Stimulated activated CD4-positive, alpha-beta T cell treated with anti-CD3 and anti-CD28 coated beads, Interleukin-1b, Interleukin-23, amount 100 ng/mL, for 24 hours (primary cell): Measurements from ENCODE around the gene SCP2.

ENCODE experiments used
- DNase-seq, 4 experiments: peaks; one replicate each; pipeline ENCODE4 v3.0.0-alpha.2; 2020; ENCODE audit warnings: low read depth in 4 of 4, low spot score in 1 of 4

Gene SCP2

DNA sequence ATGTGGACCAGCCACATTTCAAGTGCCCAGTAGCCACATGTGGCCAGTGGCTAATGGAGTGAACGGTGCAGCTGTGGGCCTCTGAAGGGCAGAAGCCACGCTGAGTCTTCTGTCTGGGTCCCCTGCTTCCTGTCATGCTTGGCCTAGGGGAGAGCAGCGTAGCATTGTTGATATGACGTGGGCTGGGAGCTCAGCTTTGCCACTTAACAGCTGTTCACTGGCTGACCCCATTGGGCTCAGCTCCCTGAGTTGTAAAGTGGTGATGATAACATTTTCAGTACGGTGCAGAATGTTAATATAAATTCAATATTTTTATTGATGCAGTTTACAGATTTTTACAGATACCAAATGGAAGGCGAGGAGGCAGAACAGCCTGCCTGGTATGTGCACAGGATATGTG lies 139.4 kb downstream of the SCP2 start:
- DNase-seq: no peak

DNA sequence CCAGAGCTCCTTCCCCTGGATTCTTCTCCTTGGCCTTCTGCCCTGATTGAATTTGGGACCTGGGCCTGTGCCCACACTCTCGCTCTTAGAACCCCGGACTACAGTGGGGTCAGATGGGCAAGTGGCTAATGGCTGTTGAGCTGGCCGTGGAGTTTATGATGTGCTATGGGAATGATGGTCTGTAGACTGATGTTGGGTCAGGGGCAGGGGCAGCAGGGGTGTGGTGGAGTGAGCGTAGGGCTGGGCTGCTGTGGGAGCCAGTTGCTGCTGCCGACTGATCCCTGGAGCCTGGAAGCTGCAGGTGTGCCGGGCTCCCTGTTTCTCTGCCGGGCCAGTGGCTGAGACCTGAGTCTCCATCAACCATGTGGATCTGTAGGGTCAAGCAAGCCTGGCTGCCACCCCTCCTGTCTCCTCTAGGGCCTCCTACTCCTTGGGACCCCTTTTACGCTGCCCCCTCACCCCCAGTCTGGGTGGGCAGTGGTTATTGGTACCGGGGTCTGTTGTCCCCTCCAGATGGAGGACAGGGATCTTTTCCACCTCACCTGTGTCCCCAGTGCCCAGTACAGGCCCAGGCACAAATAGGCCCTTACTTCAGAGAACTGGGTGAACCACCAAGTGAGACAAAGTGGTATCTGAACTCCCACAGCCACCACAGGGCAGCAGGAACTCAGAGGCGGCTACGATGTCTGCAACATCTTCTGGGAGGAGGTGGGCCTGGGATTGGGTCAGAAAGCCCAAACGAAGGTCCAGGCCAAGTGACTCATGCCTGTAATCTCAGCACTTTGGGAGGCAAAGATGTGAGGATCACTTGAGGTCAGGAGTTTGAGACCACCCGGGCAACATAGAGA lies 140.0 kb downstream of the SCP2 start:
- no peak for DNase-seq

DNA sequence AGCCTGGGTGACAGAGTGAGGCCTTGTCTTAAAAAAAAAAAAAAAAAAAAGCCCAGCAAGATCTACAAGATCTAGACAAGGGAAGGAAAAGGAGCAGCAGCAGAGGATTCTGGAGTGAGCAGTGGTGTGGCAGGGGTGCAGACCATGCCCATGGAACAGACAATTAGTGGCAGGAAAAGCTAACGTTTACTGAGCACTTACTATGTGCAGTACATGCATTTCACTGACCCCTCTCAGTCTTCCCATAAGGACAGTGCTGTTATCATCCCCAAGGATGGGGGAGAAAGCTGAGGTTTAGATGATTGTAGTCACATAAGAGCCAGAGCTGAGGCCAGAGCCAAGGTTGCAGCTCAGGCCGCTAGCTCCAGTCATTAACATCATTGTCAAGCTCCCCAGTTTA lies 140.8 kb downstream of the SCP2 start:
- DNase-seq: no peak

DNA sequence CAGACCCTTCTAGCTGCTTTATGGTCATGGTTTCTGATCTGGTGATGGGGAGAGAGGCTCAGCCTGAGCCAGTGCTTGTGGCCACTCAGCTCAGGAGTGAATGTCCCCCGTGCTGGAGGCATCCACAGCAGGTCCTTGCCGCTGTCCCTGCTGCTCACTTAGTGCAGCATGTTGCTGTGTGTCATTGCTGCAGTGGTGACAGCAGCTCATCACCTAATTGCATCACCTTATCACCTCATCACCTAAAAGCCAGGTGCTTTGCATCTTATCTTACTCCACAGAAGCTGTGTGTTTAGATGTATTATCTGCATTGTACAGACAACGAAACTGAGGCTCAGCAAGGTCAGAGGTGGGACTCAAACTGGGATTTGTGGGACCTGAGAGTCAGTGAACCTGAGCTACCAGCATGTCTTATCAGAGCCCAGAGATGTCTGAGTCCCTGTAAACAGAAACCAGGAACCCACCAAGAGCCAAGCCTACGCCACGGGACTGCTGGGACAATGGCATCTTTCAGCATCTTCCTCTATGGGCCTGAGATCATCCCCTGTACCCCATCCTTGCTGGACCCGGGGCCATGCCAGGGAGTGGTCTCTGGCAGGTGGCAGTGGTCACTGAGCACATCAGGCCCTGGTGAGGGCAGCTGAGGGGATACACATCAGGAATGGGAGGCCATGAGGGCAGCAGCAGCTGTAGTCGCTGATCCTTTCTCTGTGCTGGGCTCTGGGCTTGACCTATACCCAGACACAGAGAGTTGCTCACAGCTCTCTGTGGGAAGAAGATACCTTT lies 141.4 kb downstream of the SCP2 start:
- DNase-seq: no peak

DNA sequence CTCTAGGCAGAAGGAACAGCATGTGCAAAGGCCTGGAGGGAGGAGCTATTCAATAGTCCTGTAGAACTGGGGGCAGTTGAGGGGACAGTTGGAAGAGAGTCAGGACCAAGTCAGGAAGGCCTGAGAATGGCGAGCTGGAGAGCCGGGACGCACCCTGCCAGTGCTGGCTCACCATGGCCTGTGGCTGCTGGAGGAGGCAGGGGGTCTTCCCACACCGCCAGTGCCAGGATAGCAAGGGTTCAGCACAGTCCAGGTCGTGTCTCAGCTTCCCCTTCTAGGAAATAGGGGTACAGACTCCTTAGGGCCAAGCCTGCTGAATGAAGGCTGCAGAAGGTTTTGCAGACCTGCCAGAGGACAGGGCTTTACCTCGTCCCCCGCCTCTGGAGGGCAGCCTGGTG lies 142.2 kb downstream of the SCP2 start:
- no peak for DNase-seq

DNA sequence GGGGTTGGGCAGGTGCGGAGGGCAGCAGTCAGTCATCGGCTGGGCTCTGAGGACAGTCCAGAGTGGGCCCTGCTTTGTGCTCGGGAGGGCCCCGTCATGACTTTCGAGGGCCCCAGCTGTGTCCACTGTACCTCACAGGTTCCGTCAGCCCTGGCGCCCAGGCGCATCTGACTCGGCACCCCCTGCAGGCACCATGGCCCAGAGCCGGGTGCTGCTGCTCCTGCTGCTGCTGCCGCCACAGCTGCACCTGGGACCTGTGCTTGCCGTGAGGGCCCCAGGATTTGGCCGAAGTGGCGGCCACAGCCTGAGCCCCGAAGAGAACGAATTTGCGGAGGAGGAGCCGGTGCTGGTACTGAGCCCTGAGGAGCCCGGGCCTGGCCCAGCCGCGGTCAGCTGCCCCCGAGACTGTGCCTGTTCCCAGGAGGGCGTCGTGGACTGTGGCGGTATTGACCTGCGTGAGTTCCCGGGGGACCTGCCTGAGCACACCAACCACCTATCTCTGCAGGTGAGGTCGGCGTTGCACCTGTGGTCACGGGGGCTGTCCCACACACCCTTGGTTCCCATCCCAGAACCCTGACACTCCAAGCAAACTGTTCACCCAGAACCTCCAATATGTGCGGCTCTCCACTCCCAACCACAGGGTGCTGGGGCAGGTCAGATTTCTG lies 142.7 kb downstream of the SCP2 start:
- DNase-seq: no peak

DNA sequence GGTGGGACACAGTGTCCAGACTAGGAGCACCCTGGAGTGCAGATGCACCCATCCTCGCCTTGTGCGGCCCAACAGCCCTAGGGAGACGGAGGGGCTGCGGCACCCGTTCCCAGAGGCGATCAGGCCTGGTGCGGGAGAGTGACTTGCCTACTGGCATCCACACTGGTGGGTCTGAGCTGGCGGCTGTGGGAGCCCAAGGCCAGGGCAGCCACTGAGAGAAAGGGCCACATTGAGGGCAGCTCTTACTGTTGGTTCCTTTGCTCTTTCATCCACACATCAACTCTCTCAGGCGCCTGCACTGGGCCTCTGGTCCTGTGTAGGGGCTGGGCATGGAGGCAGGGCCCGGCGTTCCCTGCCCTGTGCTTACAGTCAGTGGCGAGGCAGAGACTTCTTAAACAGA lies 143.5 kb downstream of the SCP2 start:
- no peak for DNase-seq

DNA sequence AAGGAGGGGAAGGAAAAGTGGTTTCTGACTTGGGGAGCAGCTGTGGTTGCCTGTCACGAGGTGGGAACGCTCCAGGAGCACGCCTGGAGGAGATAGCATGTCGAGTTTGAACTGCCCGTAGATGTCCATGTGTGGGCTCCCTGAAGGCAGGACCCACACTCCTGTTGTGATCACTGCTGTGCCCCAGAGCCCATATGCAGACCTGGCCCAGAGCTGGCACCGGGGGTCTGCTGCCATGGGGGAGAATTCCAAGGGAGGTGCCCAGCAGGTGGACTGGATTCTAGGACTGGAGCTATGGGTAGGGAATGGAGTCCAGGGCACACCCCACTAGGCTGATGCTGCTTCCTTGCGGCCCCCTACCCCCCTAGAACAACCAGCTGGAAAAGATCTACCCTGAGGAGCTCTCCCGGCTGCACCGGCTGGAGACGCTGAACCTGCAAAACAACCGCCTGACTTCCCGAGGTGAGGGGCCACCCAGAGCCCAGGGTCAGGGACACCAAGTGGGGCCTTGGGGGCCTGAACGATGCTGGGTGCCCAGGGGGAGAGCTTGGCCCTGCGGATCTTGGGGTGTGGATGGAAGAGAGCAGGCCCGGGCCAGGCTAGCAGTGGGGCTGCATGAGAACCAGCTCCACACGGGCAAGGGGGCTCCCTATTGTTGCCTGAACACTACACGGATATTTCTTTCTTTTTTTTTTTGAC lies 144.2 kb downstream of the SCP2 start:
- DNase-seq: no peak

DNA sequence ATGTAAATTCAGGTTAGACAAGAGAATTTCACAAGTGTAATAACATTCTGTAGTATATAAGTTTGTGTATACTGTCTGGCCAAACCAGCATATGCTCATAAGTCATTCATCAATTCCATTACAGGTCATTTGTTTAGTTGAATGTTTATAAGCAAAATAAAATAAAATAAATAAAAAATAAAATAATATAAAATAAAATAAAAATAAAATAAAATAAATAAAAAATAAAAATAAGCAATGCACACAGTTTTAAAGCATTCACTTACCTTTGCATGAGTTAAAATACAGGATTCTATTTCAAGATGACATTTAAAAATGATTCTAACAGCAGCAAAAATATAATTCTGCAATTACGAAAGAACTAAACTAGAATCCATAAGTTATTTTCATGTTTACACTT lies 144.8 kb downstream of the SCP2 start:
- DNase-seq: no peak

DNA sequence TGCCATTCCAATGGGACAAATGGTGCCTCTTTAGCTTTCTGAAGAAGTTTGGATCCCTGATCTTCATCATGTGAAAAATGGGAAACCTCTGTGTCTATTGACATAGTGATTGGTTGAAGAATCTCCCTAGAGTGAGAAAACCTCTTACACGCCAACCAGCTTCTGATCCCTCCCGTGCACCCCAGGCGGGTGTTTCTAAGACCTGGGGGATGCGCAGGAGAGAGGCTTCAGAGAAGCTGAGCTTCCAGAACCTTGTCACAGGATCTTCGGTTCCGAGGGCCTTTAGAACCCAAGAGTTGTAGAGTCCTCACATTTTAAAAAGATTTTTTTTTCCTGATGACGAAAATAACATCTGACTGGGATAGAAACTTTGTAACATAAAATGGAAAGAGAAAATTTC lies 146.2 kb downstream of the SCP2 start:
- DNase-seq: no peak

DNA sequence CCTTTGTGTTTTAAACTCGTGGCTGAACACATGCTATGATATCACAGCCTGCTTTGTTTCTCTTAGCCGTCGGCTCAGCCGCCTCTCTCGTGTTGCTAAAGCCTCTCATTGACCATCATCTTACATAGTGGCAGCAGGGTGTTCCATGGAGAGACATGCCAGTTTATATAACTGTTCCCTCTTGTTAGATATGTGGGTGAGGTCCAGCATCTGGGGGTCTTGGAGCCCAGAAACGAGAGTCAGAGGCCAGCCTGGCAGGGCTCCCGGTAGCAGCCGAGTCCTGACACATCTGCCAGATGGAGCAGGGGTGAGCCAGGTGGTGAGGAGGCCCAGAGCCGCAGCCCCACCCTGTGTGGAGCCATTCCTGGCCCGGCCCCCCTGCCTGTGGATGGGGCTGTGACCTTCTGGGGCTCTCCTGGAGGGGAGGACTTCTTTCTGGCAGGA lies 146.8 kb downstream of the SCP2 start:
- DNase-seq: no peak

DNA sequence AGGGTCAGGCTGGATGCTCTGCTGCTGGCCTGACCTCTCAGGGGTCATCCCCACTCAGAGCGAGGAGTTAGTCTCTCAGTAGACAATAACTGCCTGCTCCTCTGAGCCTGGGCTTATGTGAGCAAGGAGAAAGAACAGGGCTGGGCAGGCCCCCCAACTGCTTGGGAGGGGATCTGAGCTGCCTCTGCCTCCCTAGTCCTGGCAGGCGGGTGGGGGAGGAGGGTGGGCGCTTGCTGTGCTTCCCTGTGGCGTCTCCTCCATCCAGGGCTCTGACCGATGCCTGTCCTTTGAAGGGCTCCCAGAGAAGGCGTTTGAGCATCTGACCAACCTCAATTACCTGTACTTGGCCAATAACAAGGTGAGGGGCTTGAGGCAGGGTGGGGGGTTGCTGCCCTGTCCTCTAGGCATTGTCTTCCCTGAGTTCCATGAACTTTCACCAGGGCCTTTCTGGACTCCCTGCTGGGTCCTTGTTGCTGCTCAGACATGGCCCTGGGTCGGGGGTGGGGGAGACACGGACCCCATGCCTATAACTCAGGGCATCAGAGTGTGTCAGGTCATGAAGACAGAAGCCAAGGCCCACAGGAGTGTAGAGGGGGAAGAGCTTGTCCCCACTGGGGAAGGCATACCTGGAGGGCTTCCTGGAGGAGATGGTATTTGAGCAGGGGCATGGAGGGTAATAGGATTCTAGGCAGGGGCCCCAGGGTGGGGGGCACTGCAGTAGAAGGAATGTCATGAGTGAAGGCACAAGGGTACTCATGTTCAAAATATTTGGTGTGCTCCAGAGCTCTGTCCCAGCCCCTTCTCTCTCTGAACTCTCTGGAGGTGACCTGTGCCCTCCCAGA lies 147.5 kb downstream of the SCP2 start:
- no peak for DNase-seq

DNA sequence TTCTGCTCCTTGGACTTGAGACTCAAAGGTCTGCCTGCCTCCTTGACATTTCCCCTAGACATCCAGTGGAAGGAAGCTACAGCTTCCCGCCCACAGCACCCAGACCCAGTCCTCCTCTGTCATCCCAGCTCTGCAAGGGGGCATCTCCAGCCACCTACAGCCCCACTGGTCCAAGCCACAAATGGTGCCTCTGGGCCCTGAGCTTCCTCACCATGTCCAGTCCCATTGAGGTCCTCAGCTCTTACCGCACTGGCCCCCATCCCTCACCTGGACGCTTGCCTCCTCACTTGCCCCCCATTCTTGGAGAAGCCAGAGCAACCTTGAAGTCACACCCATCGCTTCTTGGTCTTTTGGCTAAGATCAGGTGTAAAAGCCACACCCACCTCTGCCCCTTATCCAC lies 148.1 kb downstream of the SCP2 start:
- DNase-seq: no peak

DNA sequence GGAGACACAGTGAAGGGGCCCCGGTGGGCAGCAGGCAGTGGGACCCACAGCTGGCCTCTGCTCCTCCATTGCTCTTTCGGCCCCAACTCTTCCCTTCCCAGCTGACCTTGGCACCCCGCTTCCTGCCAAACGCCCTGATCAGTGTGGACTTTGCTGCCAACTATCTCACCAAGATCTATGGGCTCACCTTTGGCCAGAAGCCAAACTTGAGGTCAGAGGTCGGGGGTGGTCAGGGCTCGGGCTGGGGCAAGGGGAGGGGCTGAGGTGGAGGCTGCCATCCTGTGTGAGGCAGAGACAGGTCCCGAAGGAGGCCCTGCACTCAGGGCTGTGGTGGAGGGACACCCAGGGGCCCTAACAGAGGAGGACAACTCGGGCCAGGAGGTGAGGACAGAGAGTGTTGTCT lies 148.7 kb downstream of the SCP2 start:
- no peak for DNase-seq

DNA sequence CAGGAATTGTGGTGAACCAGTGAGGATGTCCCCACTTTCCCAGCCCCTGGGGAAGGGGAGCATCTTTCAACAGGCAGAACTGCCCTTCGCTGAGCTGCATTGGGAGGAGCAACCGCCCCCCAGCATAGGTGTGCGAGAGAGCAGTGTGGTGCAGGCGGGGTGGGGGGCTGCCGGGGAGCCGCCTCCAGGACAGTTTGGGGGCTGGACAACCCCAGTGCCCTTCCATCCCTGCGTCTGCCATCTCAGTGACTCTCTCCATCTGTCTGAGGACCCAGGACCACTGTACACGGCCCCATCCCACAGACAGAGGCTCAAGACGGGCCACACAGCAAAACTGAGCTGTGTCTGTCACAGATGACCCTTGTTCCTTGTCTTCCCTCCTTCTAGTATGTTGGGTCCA lies 149.1 kb downstream of the SCP2 start:
- no peak for DNase-seq

DNA sequence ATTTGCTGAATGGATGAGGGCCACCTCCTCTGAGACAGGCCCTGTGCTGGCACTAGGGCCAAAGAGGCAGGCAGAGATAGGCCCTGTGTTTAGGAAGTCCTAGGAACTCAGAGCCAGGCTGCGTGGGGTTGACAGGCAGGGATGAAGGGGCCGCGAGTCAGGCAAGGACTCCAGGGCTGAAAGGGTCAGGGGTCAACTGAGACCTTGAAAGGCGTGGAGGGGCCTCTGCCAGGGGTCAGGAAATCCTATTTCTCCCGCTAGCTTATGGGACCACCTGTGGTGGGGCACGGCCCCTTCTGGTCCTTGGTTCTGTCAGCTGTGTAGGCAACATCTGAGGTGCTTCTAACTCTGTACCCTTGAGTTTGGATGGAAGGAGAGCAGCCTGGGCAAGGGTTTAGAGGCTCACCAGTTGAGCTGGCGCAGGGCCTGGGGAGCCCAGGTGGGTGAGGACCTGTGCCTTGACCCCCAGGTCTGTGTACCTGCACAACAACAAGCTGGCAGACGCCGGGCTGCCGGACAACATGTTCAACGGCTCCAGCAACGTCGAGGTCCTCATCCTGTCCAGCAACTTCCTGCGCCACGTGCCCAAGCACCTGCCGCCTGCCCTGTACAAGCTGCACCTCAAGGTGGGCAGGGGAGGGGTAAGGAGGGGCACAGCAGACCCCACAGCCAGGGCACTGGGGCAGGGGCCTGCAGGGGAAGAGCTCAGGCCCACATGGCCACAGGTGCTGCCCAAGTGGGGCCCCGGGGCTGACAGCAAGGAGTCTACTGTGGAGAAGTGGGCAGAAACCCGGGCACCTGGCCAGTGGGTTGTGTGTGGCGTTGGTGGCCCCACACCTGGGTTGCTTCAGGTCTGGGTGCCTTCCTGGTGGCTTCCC lies 149.9 kb downstream of the SCP2 start:
- no peak for DNase-seq

DNA sequence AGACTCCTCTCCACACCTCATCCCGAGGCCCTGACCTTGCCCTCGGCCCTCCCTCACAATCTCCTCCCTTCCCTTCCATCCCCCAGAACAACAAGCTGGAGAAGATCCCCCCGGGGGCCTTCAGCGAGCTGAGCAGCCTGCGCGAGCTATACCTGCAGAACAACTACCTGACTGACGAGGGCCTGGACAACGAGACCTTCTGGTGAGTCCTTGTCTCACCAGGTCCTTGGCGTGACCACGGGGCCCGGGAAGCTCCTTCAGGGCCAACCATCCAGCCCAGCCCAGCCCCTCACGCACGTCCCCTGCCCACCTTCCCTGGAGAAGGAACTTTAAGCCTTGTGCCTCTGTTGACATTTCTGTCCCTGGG lies 150.5 kb downstream of the SCP2 start:
- no peak for DNase-seq

DNA sequence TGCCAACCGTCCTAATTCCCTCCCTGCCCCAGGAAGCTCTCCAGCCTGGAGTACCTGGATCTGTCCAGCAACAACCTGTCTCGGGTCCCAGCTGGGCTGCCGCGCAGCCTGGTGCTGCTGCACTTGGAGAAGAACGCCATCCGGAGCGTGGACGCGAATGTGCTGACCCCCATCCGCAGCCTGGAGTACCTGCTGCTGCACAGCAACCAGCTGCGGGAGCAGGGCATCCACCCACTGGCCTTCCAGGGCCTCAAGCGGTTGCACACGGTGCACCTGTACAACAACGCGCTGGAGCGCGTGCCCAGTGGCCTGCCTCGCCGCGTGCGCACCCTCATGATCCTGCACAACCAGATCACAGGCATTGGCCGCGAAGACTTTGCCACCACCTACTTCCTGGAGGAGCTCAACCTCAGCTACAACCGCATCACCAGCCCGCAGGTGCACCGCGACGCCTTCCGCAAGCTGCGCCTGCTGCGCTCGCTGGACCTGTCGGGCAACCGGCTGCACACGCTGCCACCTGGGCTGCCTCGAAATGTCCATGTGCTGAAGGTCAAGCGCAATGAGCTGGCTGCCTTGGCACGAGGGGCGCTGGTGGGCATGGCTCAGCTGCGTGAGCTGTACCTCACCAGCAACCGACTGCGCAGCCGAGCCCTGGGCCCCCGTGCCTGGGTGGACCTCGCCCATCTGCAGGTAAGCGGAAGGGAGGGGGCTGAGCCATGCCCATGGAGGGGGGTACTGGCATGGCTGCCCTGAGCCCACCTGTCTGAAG lies 151.4 kb downstream of the SCP2 start:
- no peak for DNase-seq

DNA sequence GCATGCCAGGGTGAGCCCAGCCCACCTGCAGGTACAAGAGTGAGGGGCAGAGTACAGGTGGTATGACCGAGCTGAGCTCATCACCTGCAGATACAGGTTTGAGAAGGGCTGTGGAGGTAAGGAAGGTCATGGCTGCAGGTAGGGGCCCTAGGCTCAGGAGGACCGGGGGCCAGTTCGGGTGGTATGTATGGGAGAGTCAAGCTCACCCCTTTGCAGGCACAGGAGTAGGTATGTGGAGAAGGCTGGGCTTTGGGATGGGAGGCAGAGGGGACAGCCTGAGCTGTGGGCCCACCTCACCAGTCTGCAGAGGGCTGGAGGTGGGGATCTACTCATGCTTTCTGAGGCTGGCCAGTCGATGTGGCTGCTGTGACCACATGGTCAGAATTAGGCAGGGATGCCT lies 152.2 kb downstream of the SCP2 start:
- DNase-seq: no peak
